ENCODE data around the gene BRS3.
A peak's percentile ranks its signal among the peaks of the same experiment; 100 is the strongest.

BRS3 gene

DNA sequence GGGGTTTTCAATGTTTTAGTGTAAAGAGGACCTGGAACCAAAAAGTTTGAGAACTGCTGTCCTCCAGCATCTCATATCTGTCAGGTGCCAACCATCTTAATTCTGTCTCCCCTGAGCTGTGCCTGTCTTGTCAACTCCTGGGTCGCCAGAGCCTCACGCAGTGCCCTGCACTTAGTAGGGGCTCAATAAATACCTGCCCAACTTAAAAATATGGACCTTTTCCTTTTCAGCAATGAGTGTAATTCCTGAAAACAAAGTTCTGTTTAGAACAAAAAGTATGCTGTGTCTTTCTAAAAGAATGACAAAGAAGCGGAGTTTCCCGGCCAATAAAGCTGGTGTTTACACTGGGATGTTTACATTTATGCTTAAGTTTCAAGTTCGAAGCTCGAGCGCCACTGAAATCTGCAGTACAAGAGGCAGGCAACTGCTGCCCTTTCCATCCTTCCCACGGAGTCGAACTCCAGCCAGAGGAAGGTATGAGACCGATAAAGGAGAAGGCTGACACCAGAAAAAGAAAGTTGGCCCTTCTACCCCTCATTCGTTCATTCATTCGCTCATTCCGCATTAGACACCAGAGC lies 8.5 kb downstream of the BRS3 start:
- DNase-seq: no peak

- DNase-seq: peak; percentile 41 to 72
These were observed 9.2 kb downstream of the BRS3 start for GRCh38 chrX:136496764-136497555.

GRCh38 chrX:136497556-136498052 lies 9.9 kb downstream of the BRS3 start, which contains the start of gene HTATSF1:
TSS of gene HTATSF1 (plus strand) at chrX:136497592. CDS start at chrX:136497685, 93 bp downstream.
- no peak for DNase-seq

DNA sequence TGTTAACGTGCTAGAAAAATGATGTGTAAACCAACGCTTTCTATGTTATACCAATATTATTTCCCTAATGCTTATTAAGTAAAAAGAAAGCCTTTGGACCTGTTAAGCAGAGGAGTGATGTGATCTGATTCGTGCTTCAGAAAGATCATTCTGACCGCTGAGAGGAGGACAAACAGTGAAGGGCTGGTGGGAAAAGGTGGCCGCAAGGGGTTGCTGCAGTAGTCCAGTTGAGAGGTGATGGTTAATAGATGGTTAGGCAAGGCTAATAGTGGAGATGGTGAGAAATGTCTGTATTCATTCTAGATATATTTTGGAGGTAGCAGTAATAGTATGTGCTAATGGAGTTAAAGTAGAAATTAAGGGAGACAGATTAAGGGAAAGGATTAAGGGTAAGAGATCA lies 31.3 kb downstream of the BRS3 start:
- DNase-seq: no peak

GRCh38 chrX:136523770-136524169 lies 36.0 kb downstream of the BRS3 start:
- no peak for DNase-seq

DNA sequence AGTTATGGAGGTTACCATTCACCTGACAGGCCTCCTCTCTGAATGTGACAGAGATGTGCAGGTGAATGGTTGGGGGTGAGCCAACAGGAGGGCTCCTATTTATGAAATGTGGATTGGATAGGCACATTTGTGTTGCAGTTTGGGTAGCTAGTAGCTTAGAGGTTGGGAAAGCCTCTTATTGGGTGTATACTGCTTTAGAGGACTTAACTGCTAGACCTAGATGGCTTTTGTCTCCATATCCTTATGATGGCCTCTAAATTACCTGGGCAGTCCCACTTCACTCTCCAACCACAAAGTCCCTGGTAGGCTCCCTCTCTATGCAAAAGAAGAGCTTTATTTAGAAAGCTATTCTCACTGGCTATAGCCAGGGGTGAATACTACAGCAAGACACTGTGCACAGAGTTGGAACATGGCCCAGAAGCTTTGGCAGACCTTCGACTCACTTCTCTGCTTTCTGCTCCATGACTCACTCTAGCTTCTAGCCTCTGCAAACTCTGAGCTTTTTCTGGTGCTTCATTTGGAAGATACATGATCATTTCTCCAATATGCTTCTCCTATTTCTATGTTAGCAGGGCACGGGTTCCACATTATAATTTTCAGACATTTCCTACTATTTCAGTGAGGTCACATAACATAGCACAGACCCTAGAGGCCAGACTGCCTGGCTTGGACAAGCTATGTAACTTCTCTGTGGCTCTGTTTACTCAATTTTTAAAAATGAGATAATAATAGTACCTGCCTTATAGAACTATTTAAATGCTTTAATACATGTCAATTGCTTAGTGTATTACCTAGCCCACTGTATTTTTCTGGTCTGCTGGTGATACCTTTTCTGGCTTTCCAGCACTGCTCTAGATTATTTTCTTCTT lies 38.2 kb downstream of the BRS3 start:
- DNase-seq: no peak

GRCh38 chrX:136528645-136529315 lies 41.0 kb downstream of the BRS3 start:
- DNase-seq: no peak

- DNase-seq: no peak
These were observed 42.0 kb downstream of the BRS3 start for GRCh38 chrX:136529795-136530194.

DNA sequence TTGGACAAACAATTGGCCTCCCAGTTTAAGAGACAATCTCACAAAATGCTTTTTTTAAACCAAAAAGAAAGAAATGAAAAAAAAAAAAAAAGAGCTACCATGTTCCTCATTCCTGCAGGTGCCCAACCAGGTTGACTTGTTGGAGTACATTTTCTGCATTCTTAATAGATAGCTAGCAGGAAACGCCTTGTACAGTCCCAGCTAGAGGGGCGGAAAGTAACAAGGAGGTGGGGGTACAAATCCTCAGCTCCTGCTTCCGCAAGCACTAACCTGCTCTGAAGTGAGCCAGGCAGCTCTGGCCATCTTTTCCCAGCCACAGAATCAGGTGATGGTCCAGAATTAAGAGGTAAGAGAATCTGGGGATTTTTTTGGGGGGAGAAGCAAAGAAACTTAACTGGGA lies 44.2 kb downstream of the BRS3 start, which contains the start of gene VGLL1:
TSS of gene VGLL1 (plus strand) at position 265 of the 400 bp plus-strand sequence. CDS start 3,806 bp downstream, outside the sequence.
- no peak for DNase-seq

GRCh38 chrX:136534131-136534530 lies 46.4 kb downstream of the BRS3 start:
- no peak for DNase-seq

- no peak for DNase-seq
These were observed 51.1 kb downstream of the BRS3 start for GRCh38 chrX:136538811-136539210.

GRCh38 chrX:136540226-136540625 lies 52.5 kb downstream of the BRS3 start:
- DNase-seq: no peak

GRCh38 chrX:136541294-136541693 lies 53.5 kb downstream of the BRS3 start:
- DNase-seq: no peak

- no peak for DNase-seq
These were observed 54.5 kb downstream of the BRS3 start for GRCh38 chrX:136542281-136542680.

All from SHP77 (cell line).